NCI-H1105 treated with DMSO at 0.1 percent for 48 hours (cell line): ENCODE data around the gene B9D1.

Experiments used
- DNase-seq: peaks from one replicate; lab custom pipeline; 2025; lab: John Stamatoyannopoulos, UW

The B9D1 gene

GRCh38 chr17:19388791-19389785 is 26.6 kb upstream of the B9D1 start:
- DNase-seq: no peak

- no peak for DNase-seq
These were observed 25.5 kb upstream of the B9D1 start for GRCh38 chr17:19387921-19388521.

- peak; percentile 64 for DNase-seq
These were observed 24.7 kb upstream of the B9D1 start, which contains the start of gene MFAP4 for GRCh38 chr17:19386974-19387920. MFAP4 (minus strand) TSS chr17:19387190; CDS start chr17:19387155, 35 bp downstream.

- DNase-seq: peak; percentile 4
These were observed 23.8 kb upstream of the B9D1 start for GRCh38 chr17:19386051-19386929.

GRCh38 chr17:19385521-19385983 is 23.0 kb upstream of the B9D1 start:
- DNase-seq: no peak

GRCh38 chr17:19384723-19385391 is 22.3 kb upstream of the B9D1 start:
- peak; percentile 11 for DNase-seq

GRCh38 chr17:19383681-19384470 is 21.4 kb upstream of the B9D1 start:
- no peak for DNase-seq

- no peak for DNase-seq
These were observed 20.3 kb upstream of the B9D1 start for GRCh38 chr17:19382531-19383444.

- DNase-seq: no peak
These were observed 19.4 kb upstream of the B9D1 start for GRCh38 chr17:19381741-19382444.

- no peak for DNase-seq
These were observed 18.8 kb upstream of the B9D1 start for GRCh38 chr17:19381361-19381740.

- no peak for DNase-seq
These were observed 18.2 kb upstream of the B9D1 start for GRCh38 chr17:19380481-19381301.

GRCh38 chr17:19379361-19380065 is 17.0 kb upstream of the B9D1 start:
- no peak for DNase-seq

GRCh38 chr17:19378416-19379360 is 16.2 kb upstream of the B9D1 start, which contains the start of gene MAPK7:
MAPK7 (plus strand) TSS chr17:19378498; CDS start chr17:19378901, 403 bp downstream.
- DNase-seq: no peak

- DNase-seq: peak; percentile 100
These were observed 15.3 kb upstream of the B9D1 start for GRCh38 chr17:19377602-19378415.
